GM12878 (cell line): ENCODE measurements around the gene GOT2. TPM values are rescaled to one million over a fixed set of nuclear protein-coding genes. Genes with fewer than 3 reads are reported as not detected.

Experiments
- ATAC-seq: fragments of 200-7000 bp; cut with Tn5 transposase; 3 replicates; pipeline ENCODE4 v1.9.1; 2020; ENCODE audit warnings: mild to moderate bottlenecking, moderate library complexity
- Bru-seq: library from RNA; stranded (reverse); fragments of 400-500 nt; gene quantifications from one replicate; lab custom pipeline; 2021; lab: Mats Ljungman, UMichigan
- BruChase-seq, 2 experiments: library from RNA; stranded (reverse); fragments of 400-500 nt; gene quantifications; one replicate each; lab custom pipeline; 2021; lab: Mats Ljungman, UMichigan
- BruUV-seq: library from RNA; stranded (reverse); fragments of 400-500 nt; replicated peaks from 2 replicates; lab custom pipeline; 2021; lab: Mats Ljungman, UMichigan
- CTCF ChIA-PET: fragments of 300-600 bp; sonication (Branson Sonifier 250); formaldehyde crosslinking; extraction: SDS; loops from one replicate; lab custom pipeline; 2021; ENCODE audit warnings: inconsistent platforms; lab: Yijun Ruan, JAX
- POLR2A ChIA-PET: fragments of 350-600 bp; formaldehyde crosslinking; extraction: SDS; loops from one replicate; lab custom pipeline; 2021; ENCODE audit warnings: inconsistent platforms; lab: Charles Lee
- RAD21 ChIA-PET: fragments of 300-600 bp; sonication (Branson Sonifier 250); formaldehyde crosslinking; loops from one replicate; lab custom pipeline; 2023; ENCODE audit warnings: antibody characterized with exemption; ENCODE audit not compliant: unreplicated experiment; lab: Charles Lee
- SMC1A ChIA-PET: fragments of 300-600 bp; sonication (Branson Sonifier 250); formaldehyde crosslinking; loops from one replicate; lab custom pipeline; 2023; ENCODE audit not compliant: unreplicated experiment, uncharacterized antibody; lab: Charles Lee
- DNase-seq: peaks from one replicate; pipeline ENCODE4 v3.0.0-alpha.2; 2011; ENCODE audit warnings: low read depth, low spot score
- FAIRE-seq: peaks from 3 replicates; lab custom pipeline; 2011; peaks lifted over from hg19 to GRCh38; lab: Jason Lieb, UNC
- H2AFZ ChIP-seq: 2 replicates; pipeline ENCODE4 v1.6.0; 2011; ENCODE audit warnings: low read depth, low read length, control low read depth; ENCODE audit not compliant: control insufficient read depth
- H3K27ac ChIP-seq: 2 replicates; pipeline ENCODE4 v1.5.1; 2011; ENCODE audit warnings: control low read depth; ENCODE audit not compliant: control insufficient read depth, insufficient read depth
- H3K27me3 ChIP-seq, 2 experiments: replicated peaks in 1 of 2; 2 replicates each; pipeline versions ENCODE4 v1.6.0 to v1.6.1; 2011; ENCODE audit warnings: low read length in 1 of 2; ENCODE audit not compliant: control insufficient read depth in 2 of 2, insufficient read depth in 2 of 2
- H3K36me3 ChIP-seq, 2 experiments: 2 replicates each; pipeline ENCODE4 v1.5.1; 2011; ENCODE audit warnings: low read length in 1 of 2; ENCODE audit not compliant: control insufficient read depth in 2 of 2, insufficient read depth in 2 of 2
- H3K4me1 ChIP-seq: 2 replicates; pipeline ENCODE4 v1.6.1; 2011; ENCODE audit warnings: mild to moderate bottlenecking, low read length, moderate library complexity, mixed read lengths; ENCODE audit not compliant: control insufficient read depth, insufficient read depth
- H3K4me2 ChIP-seq: 2 replicates; pipeline ENCODE4 v1.6.0; 2011; ENCODE audit warnings: control low read depth; ENCODE audit not compliant: control insufficient read depth, insufficient read depth
- H3K4me3 ChIP-seq: fragments of 200-600 bp; sonication (generic); 2 replicates; pipeline ENCODE4 v1.5.1; 2016
- H3K79me2 ChIP-seq: 2 replicates; pipeline ENCODE4 v1.6.0; 2011; ENCODE audit warnings: low read length; ENCODE audit not compliant: control insufficient read depth, insufficient read depth
- H3K9ac ChIP-seq: 2 replicates; pipeline ENCODE4 v1.8.0; 2011; ENCODE audit warnings: low read length, control low read depth, mixed read lengths; ENCODE audit not compliant: control insufficient read depth, insufficient read depth
- H3K9me3 ChIP-seq: replicated peaks from 3 replicates; pipeline ENCODE4 v1.5.1; 2011; ENCODE audit warnings: mild to moderate bottlenecking, low read length; ENCODE audit not compliant: control insufficient read depth, insufficient read depth
- H4K20me1 ChIP-seq: 2 replicates; pipeline ENCODE4 v1.6.0; 2011; ENCODE audit not compliant: control insufficient read depth, insufficient read depth
- CEBPZ ChIP-seq: fragments of 150-350 bp; IDR thresholded peaks from 2 replicates; pipeline ENCODE4 v1.6.1; 2016; ENCODE audit warnings: low read depth, low read length
- CHD2 ChIP-seq: IDR thresholded peaks from 2 replicates; pipeline ENCODE4 v1.6.1; 2011; ENCODE audit warnings: low read depth, low read length, improper control_type of control experiment, borderline replicate concordance
- CREM ChIP-seq: IDR thresholded peaks from 2 replicates; pipeline ENCODE4 v1.6.1; 2014; ENCODE audit warnings: antibody characterized with exemption, low read depth
- CUX1 ChIP-seq: IDR thresholded peaks from 2 replicates; pipeline ENCODE4 v1.6.1; 2012; ENCODE audit warnings: improper control_type of control experiment, low read depth, low read length; ENCODE audit not compliant: insufficient replicate concordance
- FOXK2 ChIP-seq: fragments of 450-650 bp; IDR thresholded peaks from 2 replicates; pipeline ENCODE4 v1.6.1; 2017; ENCODE audit warnings: mild to moderate bottlenecking, moderate library complexity
- IKZF1 ChIP-seq: fragments of 450-650 bp; conservative IDR thresholded peaks from 2 replicates; pipeline ENCODE4 v1.6.1; 2017; ENCODE audit warnings: antibody characterized with exemption, mild to moderate bottlenecking
- NBN ChIP-seq: fragments of 450-650 bp; IDR thresholded peaks from 2 replicates; pipeline ENCODE4 v1.6.1; 2016
- RAD51 ChIP-seq: fragments of 450-650 bp; IDR thresholded peaks from 2 replicates; pipeline ENCODE4 v1.6.1; 2016; ENCODE audit warnings: moderate library complexity, mild to moderate bottlenecking, inconsistent platforms
- SMARCA5 ChIP-seq: fragments of 450-650 bp; IDR thresholded peaks from 2 replicates; pipeline ENCODE4 v1.6.1; 2017; ENCODE audit warnings: mild to moderate bottlenecking
- WGBS: methylation state at CpG from one replicate; pipeline ENCODE4 v1.1.6; 2016; ENCODE audit warnings: low lambda C conversion rate; ENCODE audit not compliant: insufficient replicate concordance, insufficient coverage; ENCODE audit errors: missing lambda C conversion rate; 5-methylcytosine and 5-hydroxymethylcytosine counted together
- in situ Hi-C: fragments of 300-500 bp; cut with MboI; formaldehyde crosslinking; loops from 9 replicates; pipeline ENCODE4 v1.14.3; 2018; ENCODE audit warnings: mixed read lengths
- intact Hi-C: fragments of 100-400 bp; cut with micrococcal nuclease; formaldehyde crosslinking; loops from one replicate; pipeline ENCODE4 v1.14.2; 2022; ENCODE audit not compliant: unreplicated experiment
- long read RNA-seq, 2 experiments: library from polyadenylated mRNA; unstranded; transcript quantifications; one replicate each; pipeline ENCODE4 v2.0.0, GENCODE V29; 2019 to 2020
- polyA minus RNA-seq, 3 experiments: library from RNA; depleted of rRNA, polyadenylated mRNA; stranded (reverse); fragments of >200 nt; gene quantifications; 2 replicates each; pipeline ENCODE4 v1.2.3, GENCODE V29; 2011
- polyA plus RNA-seq, 11 experiments: library from polyadenylated mRNA; depleted of rRNA in 4 of 11; unstranded in 6 of 11; stranded (reverse) in 5 of 11; fragments of >200 nt; fragmentation: Nextera tagmentation in 4 of 11; fragmentation: Illumina TruSeq in 1 of 11; extraction: Ambion mirVana in 4 of 11; extraction: Trizol in 1 of 11; gene quantifications; 1 replicate in 1 of 11; 2 replicates in 10 of 11; pipeline versions ENCODE4 v1.2.1 to v1.2.3, GENCODE V29; 2011 to 2016; ENCODE audit warnings: inconsistent platforms in 2 of 11, missing spikeins in 2 of 11, low read depth in 1 of 11
- total RNA-seq, 4 experiments: library from RNA; depleted of rRNA in 3 of 4; stranded (reverse); fragments of >200 nt in 3 of 4; fragmentation: Illumina TruSeq in 1 of 4; extraction: Trizol in 1 of 4; gene quantifications; 2 replicates each; pipeline versions ENCODE4 v1.2.1 to v1.2.3, GENCODE V29; 2013 to 2021

GOT2 gene
- 34.0 and 35.6 TPM in 2 replicates for total RNA-seq (2013; cell fraction: nucleolus; rRNA removed)
- total RNA-seq (2014; rRNA removed) (86.4 and 91.0 TPM in 2 replicates), total RNA-seq (2014; rRNA removed; fragmentation: Illumina TruSeq; extraction: Trizol) (53.9 and 54.7 TPM in 2 replicates), total RNA-seq (2021) (131 and 132 TPM in 2 replicates), polyA plus RNA-seq (2011; rRNA removed) (39.2 and 41.7 TPM in 2 replicates), polyA plus RNA-seq (2014; fragmentation: Illumina TruSeq; extraction: Trizol) (145 and 156 TPM in 2 replicates), polyA plus RNA-seq (2014; fragmentation: Nextera tagmentation; extraction: Ambion mirVana) (10 to 100 TPM; 79.4 to 81.0 TPM), polyA plus RNA-seq (2014; rRNA removed) (59.3 and 63.2 TPM in 2 replicates), polyA plus RNA-seq (2016; fragmentation: Nextera tagmentation; extraction: Ambion mirVana) (100 to 1,000 TPM; 231 to 235 TPM), polyA minus RNA-seq (2011; rRNA and poly(A)+ RNA removed) (46.4 and 47.4 TPM in 2 replicates), Bru-seq, nascent RNA (percentile 81 among the genes with signal in this experiment), BruChase-seq, experiment 1, labeled RNA remaining after a 6-hour chase (percentile 85 among the genes with signal in this experiment), BruChase-seq, experiment 2, labeled RNA remaining after a 2-hour chase (percentile 76 among the genes with signal in this experiment)
- polyA plus RNA-seq (2011; ENCODE audit: low read depth): 44.9 TPM
- 48.2 and 71.8 TPM in 2 replicates for polyA plus RNA-seq (2011; cell fraction: cytosol; rRNA removed)
- polyA plus RNA-seq (2011; cell fraction: nucleus; rRNA removed): 66.9 and 82.5 TPM in 2 replicates
- 49.6 and 65.4 TPM in 2 replicates for polyA plus RNA-seq (2012)
- 55.7 and 57.1 TPM in 2 replicates for polyA minus RNA-seq (2011; cell fraction: cytosol; rRNA and poly(A)+ RNA removed)
- 15.7 and 25.8 TPM in 2 replicates for polyA minus RNA-seq (2011; cell fraction: nucleus; rRNA and poly(A)+ RNA removed)
- long read RNA-seq, experiment 1, transcript GOT2-201 (10 exons, 2,462 nt): major isoform, 256 of 284 reads
- long read RNA-seq, experiment 1, partial matches to known transcripts: 15 of 284 reads
- long read RNA-seq, experiment 1, other reads (novel, unspliced or antisense): 12 of 284 reads
- long read RNA-seq, experiment 2, transcript GOT2-201 (10 exons, 2,462 nt): major isoform, 537 of 621 reads
- long read RNA-seq, experiment 2, partial matches to known transcripts: 61 of 621 reads
- long read RNA-seq, experiment 2, other reads (novel, unspliced or antisense): 22 of 621 reads

GRCh38 chr16:58733671-58734458, at the start of gene GOT2:
Gene GOT2 (minus strand): TSS chr16:58734316. CDS start chr16:58734228, 88 bp downstream.
- ATAC-seq (peak; percentile 95), FAIRE-seq (peak; percentile 66), DNase-seq (peak; percentile 43)
- peak within 1 kb of the TSS; percentile 64 for H3K27ac ChIP-seq
- H3K4me1 ChIP-seq: peaks cover 7% of the 10 kb centered on the region
- ChIA-PET RAD21 (interaction anchor here (1.5 kb wide), 1 partner anchor 215 kb away, joined by 4 read pairs; no protein-coding TSS in a partner anchor), SMC1A (interaction anchor here (0.7 to 1.2 kb wide), 2 partner anchors 23 to 49 kb away, joined by 3 read pairs; partner anchors contain the start of gene SLC38A7), CTCF (interaction anchor here (1.0 to 2.3 kb wide), 3 partner anchors 21 to 122 kb away, joined by 3 to 11 read pairs (median 3); no protein-coding TSS in a partner anchor), POLR2A (no interaction called here)
- H4K20me1 ChIP-seq: no peaks in the 10 kb centered on the region
- peak within 1 kb of the TSS; percentile 92 for H2AFZ ChIP-seq
- no peaks in the 10 kb centered on the region for H3K9me3 ChIP-seq
- intact Hi-C loops: loop anchor here (1.0 kb wide), 1 partner anchor 104 kb away; no protein-coding TSS in a partner anchor
- H3K36me3 ChIP-seq: peaks cover 0 to 6% of the 10 kb centered on the region in 2 experiments; a peak in 1 of 4 replicates
- peaks cover 51% of the 10 kb centered on the region for H3K79me2 ChIP-seq
- no peaks in the 10 kb centered on the region; a peak in 1 of 4 replicates for H3K27me3 ChIP-seq
- peak within 1 kb of the TSS; percentile 82 for H3K9ac ChIP-seq
- WGBS: under 1% methylated on average over 63 of the region's 68 CpGs
- in situ Hi-C loops: loop anchor here (25.0 kb wide), 1 partner anchor 222 kb away; the partner anchor contains the start of genes NDRG4 and SETD6
- no TSS peak for BruUV-seq
- H3K4me2 ChIP-seq: peak within 1 kb of the TSS; percentile 64
- peak within 1 kb of the TSS; percentile 89 for H3K4me3 ChIP-seq
- TF ChIP-seq SMARCA5: peak; percentile 99
- peak; percentile 84 for TF ChIP-seq IKZF1
- peak; percentile 74; the same call in 1 of the 2 replicates for TF ChIP-seq NBN
- TF ChIP-seq CHD2: peak; percentile 66; the same call in 1 of the 2 replicates
- TF ChIP-seq CREM: peak; percentile 81
- no peak for TF ChIP-seq FOXK2
- TF ChIP-seq RAD51: no peak
- TF ChIP-seq CEBPZ: no peak
- TF ChIP-seq CUX1: no peak
